Endothelial cell (in vitro differentiated cells): ENCODE measurements around the gene SPOPL. TPM values are rescaled to one million over a fixed set of nuclear protein-coding genes. Genes with fewer than 3 reads are reported as not detected.

ENCODE experiments used
- DNase-seq: peaks from one replicate; pipeline ENCODE4 v3.0.0; 2021; ENCODE audit warnings: low spot score
- H3K27ac Mint-ChIP-seq: one replicate; pipeline ENCODE4 v1.8.0; 2021; ENCODE audit warnings: mixed read lengths, inconsistent platforms; ENCODE audit not compliant: unreplicated experiment
- H3K27me3 Mint-ChIP-seq: one replicate; pipeline ENCODE4 v1.8.0; 2021; ENCODE audit warnings: mild to moderate bottlenecking, moderate library complexity, mixed read lengths, inconsistent platforms; ENCODE audit not compliant: unreplicated experiment
- H3K36me3 Mint-ChIP-seq: one replicate; pipeline ENCODE4 v1.8.0; 2021; ENCODE audit warnings: mild to moderate bottlenecking, low read depth, mixed read lengths, inconsistent platforms; ENCODE audit not compliant: unreplicated experiment
- H3K4me1 Mint-ChIP-seq: one replicate; pipeline ENCODE4 v1.8.0; 2021; ENCODE audit warnings: mild to moderate bottlenecking, mixed read lengths, inconsistent platforms; ENCODE audit not compliant: unreplicated experiment
- H3K4me3 Mint-ChIP-seq: one replicate; pipeline ENCODE4 v1.8.0; 2021; ENCODE audit warnings: mild to moderate bottlenecking, mixed read lengths, inconsistent platforms; ENCODE audit not compliant: unreplicated experiment
- H3K9me3 Mint-ChIP-seq: one replicate; pipeline ENCODE4 v1.8.0; 2021; ENCODE audit warnings: mixed read lengths, inconsistent platforms; ENCODE audit not compliant: unreplicated experiment
- CTCF ChIP-seq: fragments of 200-600 bp; sonication (generic); IDR thresholded peaks from one replicate; pipeline ENCODE4 v1.5.0; 2021; ENCODE audit warnings: antibody characterized with exemption; ENCODE audit not compliant: unreplicated experiment
- total RNA-seq: library from RNA; stranded (reverse); fragmentation: NEBNext Ultra II Directional; extraction: Animal tissue kit (Norgen Biotek cat#: 25700); gene quantifications from one replicate; pipeline ENCODE4 v1.2.1, GENCODE V29; 2021; ENCODE audit not compliant: unreplicated experiment

Gene SPOPL
- total RNA-seq, 1 donor from 2014 or later: 27.8 TPM

DNA sequence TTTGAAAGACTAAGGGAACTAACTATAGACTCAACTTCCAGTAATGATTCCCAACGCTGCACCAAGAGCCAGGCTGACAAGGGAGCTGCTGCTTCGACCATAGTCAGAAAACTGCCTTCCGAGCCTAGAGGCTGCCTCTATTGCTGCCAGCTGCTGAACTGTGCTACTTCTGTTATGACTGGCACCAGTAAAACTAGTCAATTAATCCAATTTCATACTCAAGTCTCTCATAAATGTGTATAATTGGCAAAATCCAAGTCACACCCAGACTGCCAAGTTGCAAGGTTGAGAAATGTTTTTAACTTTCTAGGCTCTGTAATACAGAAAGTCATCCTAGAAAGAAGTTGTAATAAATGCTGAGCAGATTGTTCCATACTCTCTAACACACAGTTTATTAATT, 117.4 kb downstream of the SPOPL start:
- H3K4me1 Mint-ChIP-seq: no peaks in the 10 kb centered on the region
- no peaks in the 10 kb centered on the region for H3K9me3 Mint-ChIP-seq
- H3K36me3 Mint-ChIP-seq: no peaks in the 10 kb centered on the region
- no peak for DNase-seq
- H3K27me3 Mint-ChIP-seq: no peaks in the 10 kb centered on the region
- H3K27ac Mint-ChIP-seq: no peak overlapping the region
- H3K4me3 Mint-ChIP-seq: no peak overlapping the region
- TF ChIP-seq CTCF: no peak

DNA sequence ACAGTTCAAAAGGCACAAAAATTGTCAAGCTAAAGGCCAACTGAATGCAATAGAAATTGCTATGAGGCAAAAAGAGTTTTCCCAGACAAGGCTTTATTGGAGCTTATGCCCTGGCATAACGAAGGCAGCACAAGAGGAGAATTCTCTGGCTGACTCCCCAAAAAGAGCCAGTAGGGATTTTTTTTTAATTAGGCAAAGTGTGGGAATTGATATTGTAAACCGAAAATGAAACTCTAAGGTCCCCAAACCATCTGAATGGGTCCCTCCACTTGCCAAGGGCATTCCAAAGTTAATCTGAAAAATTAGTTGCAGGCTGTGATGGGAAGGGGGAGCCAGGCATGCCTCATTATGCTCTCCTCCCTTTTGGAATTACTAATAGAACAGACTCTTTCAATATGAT, 118.9 kb downstream of the SPOPL start:
- no peaks in the 10 kb centered on the region for H3K36me3 Mint-ChIP-seq
- H3K27ac Mint-ChIP-seq: no peak overlapping the region
- TF ChIP-seq CTCF: no peak
- H3K4me1 Mint-ChIP-seq: no peaks in the 10 kb centered on the region
- H3K27me3 Mint-ChIP-seq: no peaks in the 10 kb centered on the region
- no peak overlapping the region for H3K4me3 Mint-ChIP-seq
- DNase-seq: no peak
- no peaks in the 10 kb centered on the region for H3K9me3 Mint-ChIP-seq

- no peaks in the 10 kb centered on the region for H3K9me3 Mint-ChIP-seq
- DNase-seq: no peak
- H3K27me3 Mint-ChIP-seq: no peaks in the 10 kb centered on the region
- no peak overlapping the region for H3K27ac Mint-ChIP-seq
- H3K36me3 Mint-ChIP-seq: no peaks in the 10 kb centered on the region
- no peaks in the 10 kb centered on the region for H3K4me1 Mint-ChIP-seq
- H3K4me3 Mint-ChIP-seq: no peak overlapping the region
- TF ChIP-seq CTCF: no peak
Measured at GRCh38 chr2:138621139-138621538, 119.6 kb downstream of the SPOPL start.

DNA sequence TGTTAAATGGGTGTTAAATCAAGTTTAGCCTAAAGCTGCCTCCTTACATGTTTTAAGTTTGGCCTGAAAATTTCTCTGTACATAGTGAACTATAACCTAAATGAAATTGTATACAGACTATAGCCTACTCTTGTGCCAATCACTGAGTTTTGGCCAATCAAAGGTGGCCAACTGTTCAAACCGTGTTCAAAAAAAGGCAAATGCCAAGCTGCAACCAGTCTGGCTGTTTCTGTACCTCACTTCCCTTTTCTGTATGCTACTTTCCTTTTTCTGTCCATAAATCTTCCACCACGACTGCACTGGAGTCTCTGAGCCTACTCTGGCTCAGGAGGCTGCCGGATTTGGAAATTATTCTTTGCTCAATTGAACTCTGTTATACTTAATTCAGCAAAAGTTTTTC, 121.0 kb downstream of the SPOPL start:
- Mint-ChIP-seq H3K4me1 (no peaks in the 10 kb centered on the region), H3K36me3 (no peaks in the 10 kb centered on the region), H3K4me3 (no peak overlapping the region), H3K9me3 (no peaks in the 10 kb centered on the region), H3K27ac (no peak overlapping the region), H3K27me3 (peaks cover 2% of the 10 kb centered on the region)
- no peak for TF ChIP-seq CTCF
- DNase-seq: no peak
